ENCODE data around the gene EFCAB6.

The EFCAB6 gene, protein sequence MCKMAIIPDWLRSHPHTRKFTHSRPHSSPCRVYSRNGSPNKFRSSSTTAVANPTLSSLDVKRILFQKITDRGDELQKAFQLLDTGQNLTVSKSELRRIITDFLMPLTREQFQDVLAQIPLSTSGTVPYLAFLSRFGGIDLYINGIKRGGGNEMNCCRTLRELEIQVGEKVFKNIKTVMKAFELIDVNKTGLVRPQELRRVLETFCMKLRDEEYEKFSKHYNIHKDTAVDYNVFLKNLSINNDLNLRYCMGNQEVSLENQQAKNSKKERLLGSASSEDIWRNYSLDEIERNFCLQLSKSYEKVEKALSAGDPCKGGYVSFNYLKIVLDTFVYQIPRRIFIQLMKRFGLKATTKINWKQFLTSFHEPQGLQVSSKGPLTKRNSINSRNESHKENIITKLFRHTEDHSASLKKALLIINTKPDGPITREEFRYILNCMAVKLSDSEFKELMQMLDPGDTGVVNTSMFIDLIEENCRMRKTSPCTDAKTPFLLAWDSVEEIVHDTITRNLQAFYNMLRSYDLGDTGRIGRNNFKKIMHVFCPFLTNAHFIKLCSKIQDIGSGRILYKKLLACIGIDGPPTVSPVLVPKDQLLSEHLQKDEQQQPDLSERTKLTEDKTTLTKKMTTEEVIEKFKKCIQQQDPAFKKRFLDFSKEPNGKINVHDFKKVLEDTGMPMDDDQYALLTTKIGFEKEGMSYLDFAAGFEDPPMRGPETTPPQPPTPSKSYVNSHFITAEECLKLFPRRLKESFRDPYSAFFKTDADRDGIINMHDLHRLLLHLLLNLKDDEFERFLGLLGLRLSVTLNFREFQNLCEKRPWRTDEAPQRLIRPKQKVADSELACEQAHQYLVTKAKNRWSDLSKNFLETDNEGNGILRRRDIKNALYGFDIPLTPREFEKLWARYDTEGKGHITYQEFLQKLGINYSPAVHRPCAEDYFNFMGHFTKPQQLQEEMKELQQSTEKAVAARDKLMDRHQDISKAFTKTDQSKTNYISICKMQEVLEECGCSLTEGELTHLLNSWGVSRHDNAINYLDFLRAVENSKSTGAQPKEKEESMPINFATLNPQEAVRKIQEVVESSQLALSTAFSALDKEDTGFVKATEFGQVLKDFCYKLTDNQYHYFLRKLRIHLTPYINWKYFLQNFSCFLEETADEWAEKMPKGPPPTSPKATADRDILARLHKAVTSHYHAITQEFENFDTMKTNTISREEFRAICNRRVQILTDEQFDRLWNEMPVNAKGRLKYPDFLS (N-terminal part only)

GRCh38 chr22:43812149-43812842 is at the start of gene EFCAB6:
EFCAB6 (minus strand) TSS chr22:43812305; CDS start chr22:43782318, 29,987 bp downstream.
- peak; percentile 96 for DNase-seq

DNA sequence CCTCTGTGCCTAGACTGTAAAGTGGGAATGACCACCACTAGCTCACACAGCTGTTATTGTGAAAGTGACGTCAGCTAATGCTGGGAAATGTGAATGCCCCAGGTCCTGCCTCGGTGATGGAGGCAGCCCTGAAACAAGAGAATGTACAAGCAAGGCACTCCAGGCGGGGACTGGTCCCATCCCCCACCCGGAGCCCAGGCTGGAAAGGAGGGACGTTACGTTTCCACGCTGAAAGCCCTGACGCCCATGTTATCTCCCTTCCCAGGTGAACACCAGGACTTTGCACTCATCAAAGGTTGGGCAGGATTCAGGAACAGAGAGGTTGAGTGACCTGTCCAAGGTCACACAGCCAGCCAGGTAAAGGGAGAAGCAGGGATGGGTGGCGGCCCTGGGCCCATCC is 49.4 kb upstream of the EFCAB6 start:
- DNase-seq: no peak

DNA sequence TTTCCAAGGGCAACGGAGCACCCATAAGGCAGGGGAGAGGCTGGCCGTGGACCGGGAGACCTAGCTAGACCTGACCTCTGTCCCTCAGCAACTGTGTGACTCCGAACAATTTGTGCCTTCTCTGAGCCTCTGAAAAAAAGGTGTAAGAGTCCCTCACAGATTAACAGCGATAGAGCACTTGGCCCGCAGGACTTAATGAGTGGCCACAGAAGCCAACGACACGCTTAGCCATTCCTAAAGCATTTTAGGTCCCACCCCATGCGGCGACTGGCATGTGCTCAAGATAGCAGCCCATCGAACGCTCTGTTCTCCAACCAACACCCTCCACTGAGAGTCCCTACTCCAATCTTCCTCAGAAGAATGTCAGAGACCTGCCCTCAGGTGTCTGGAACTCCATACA is 48.7 kb upstream of the EFCAB6 start:
- no peak for DNase-seq

GRCh38 chr22:43860126-43860525 is 48.0 kb upstream of the EFCAB6 start:
- DNase-seq: no peak

DNA sequence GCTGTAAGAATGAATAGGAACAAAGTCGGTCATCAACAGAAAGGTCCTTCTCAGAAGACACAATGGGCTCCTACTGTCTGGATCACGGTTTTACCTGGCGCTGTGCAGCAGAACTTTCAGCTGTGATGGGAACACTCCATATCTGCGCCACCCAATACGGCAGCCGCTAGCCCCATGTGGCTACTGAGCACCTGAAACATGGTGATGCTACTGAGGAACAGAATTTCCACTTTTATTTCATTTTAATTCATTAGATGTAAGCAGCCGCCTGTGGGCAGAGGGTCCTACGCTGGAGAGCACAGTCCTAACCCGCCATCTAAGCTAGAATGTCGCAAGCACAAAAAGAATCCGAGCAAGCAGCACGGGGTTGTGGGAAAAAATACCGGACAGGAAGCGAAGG is 47.5 kb upstream of the EFCAB6 start:
- DNase-seq: no peak

DNA sequence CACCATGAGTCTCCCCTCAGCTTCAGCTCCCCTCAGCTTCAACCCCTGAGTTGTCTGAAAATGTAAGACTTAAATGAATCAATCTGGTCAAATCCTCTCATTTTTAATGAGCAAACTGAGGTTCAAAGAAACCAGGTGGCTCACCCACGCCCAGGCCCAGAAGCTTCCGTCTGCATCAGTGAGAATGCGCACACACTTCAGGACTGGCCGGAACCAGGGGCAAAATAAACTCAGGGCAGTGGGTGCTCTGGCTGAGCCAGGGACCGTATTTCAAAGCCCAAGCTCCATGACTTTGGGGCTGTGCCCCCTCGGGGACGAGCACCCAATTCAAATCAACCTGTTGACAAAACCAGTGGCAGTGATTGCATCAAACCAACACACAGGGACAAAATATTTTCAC is 47.1 kb upstream of the EFCAB6 start:
- no peak for DNase-seq

GRCh38 chr22:43858156-43858895 is 46.2 kb upstream of the EFCAB6 start:
- DNase-seq: no peak

DNA sequence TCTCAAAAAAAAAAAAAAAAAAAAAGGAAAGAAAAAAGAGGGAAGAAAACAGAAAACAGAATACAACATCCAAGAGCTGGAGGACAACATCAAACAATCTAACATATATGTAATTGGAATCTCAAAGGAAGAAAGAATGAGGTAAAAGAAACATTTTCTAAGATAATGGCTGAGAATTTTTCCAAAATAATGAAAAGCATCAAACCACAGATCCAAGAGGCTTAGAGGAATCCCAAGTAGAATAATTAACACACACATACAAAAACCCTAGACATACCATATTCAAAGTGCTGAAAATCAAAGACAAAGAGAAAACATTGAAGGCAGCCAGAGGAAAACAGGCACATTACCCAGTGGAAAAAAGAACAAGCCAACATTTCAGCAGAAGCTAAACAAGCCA is 45.3 kb upstream of the EFCAB6 start:
- no peak for DNase-seq

DNA sequence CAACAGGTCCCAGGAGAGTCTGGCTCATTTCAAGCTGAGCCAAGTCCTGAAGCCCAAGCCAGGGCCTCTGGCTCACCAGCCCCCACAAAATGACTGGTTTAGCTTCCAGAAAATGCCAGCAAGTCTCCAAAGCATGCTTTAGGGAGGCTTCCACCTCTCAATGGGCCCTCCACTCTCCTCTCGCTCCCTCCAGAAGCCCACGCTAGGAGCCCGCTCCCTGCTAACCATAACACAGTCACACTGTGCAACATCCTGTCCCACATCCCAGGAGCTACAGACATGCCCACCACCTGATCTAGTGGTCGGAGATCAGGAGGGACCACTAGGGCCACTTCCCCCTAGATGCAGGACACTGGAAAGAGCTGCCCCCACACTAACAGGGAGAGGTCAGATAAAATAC is 43.3 kb upstream of the EFCAB6 start:
- no peak for DNase-seq

GRCh38 chr22:43854786-43855271 is 42.7 kb upstream of the EFCAB6 start:
- DNase-seq: no peak

DNA sequence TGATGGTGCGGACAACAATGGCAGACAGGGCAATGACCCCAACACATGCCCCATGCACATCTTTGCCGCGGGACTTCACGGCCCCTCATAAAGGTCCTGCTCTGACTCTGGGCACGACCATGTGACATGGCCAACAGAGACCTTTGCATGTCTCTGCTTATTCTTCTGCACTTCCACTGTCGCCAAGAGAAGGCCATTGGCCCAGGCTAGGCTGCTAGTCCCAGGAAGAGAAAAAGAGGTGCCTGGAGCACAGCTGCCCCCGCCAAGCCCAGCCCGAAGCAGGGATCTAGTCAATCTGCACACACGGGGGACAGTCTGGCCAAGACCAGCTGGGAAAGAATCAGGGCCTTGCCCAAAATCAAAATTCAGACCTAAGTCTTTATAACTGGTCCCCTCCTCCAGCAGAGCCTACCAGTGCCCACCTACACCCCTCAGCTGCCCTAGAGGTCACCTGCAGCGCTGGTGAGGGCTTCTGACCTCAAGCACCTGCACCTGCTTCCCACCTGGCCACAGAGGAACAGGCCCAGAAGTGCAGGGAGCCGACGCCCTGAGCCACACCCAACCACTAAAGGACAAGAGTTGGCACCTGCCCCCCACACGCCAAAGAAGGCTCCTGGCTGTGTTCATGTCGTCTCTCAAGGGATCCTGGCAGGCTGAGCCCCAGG is 42.1 kb upstream of the EFCAB6 start:
- no peak for DNase-seq

DNA sequence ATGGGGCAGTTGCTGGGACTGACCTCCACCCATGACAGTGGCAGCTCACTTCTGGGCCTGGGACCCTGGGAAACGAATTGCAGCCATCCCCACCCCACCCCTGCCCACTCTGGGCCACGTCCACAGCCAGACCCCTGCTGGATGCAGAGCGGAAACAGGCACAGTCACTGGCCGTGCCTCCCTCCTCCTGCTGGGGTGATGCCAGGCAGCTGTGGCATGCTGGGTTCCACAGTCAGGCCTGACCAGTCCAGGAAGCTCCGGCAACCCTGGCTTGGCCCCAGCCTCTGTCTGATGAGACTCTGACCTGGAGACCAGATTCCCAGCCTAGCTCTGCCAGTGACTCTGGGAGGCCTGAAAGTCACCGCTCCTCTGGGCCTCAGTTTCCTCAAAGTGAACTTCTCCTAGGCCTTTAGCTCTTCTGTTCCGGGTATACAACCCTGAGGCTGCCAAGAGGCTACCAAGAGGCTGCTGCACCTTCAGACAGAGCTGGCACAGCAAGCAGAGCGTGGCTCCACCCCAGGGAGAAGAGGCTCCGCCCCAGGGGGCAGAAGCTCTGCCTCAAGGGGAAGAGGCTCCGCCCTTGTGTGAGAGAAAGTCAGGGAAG is 41.3 kb upstream of the EFCAB6 start:
- DNase-seq: no peak

- DNase-seq: no peak
These were observed 40.6 kb upstream of the EFCAB6 start for GRCh38 chr22:43852573-43853327.

- no peak for DNase-seq
These were observed 39.8 kb upstream of the EFCAB6 start for GRCh38 chr22:43851979-43852307.

- no peak for DNase-seq
These were observed 39.2 kb upstream of the EFCAB6 start for GRCh38 chr22:43851058-43851978.

DNA sequence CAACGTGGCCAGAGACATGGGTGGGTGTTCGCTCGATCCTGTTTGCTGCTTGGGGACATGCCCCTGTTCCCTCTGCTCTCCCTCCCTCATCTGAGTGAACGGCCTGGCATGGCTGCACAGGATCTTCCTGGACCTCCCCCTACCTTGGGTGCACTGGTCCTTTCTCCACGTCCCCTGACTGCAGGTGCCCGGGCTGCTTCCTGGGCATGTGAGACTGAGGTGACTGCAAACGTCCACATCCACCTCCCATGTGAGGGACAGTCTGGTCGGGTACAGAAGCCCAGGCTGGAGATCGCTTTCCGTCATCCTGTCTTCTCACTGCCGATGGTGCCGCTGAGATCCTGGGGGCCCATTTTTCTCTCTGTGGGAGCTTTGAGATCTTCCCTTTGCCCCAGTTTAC is 38.4 kb upstream of the EFCAB6 start:
- DNase-seq: no peak

- DNase-seq: no peak
These were observed 37.6 kb upstream of the EFCAB6 start for GRCh38 chr22:43849731-43850130.

DNA sequence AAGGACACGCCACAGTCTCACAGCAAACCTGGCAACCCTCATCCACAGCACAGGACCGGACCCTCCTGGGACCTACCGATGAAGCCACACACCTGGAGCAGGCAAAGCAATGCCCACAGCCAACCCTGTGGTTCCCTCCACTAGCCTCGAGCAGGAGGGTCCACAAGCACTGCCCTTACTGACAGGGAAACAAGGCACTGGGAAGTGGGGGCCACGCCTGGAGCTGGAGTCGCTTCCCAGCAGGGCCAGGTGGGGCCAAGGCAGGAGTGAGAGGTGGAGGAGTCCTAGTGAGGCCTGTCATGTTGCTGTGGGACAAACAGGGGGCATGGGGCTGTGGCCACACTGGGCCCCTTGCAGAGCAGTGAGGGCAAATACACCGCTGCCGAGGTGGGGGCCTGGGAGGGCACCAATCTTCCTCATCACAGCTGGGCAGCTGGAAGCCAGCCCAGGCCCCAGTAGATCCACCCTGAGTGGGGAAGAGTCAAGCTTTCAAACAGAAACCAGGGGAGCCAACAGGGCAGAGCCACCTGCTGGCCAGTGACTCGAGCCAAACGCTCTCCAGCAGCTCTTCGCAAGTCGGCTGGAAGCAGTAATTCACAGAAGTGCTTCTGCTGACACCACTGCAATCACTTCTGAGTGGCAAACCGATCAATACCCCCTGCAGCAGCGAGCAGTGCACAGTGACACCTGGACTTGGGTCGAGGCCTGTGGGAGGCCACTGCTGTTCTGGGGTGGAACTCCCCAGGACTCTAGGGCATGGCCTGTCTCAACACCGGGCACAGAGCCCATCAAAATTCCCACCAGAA is 36.5 kb upstream of the EFCAB6 start:
- DNase-seq: no peak
